G401 (cell line): ENCODE results near the gene CDH24. TPM values are rescaled to one million over a fixed set of nuclear protein-coding genes. Genes with fewer than 3 reads are reported as not detected.

Experiments used
- DNase-seq: peaks from one replicate; pipeline ENCODE4 v3.0.0-alpha.2; 2015; ENCODE audit warnings: low spot score
- in situ Hi-C: cut with HindIII; loops from 2 replicates; pipeline ENCODE4 v1.10.0; 2016; ENCODE audit warnings: low sequenced_read_pairs, mixed read lengths
- total RNA-seq: library from RNA; depleted of rRNA; stranded (reverse); fragments of >200 nt; shearing (Covaris generic); gene quantifications from 2 replicates; pipeline ENCODE4 v1.2.3, GENCODE V29; 2014

Gene CDH24
- total RNA-seq, 1 experiment from 2014 or later: 8.7 TPM

- DNase-seq: peak; percentile 23
- in situ Hi-C loops: loop anchor here (10.0 kb wide), 1 partner anchor 83 kb away; the partner anchor contains the start of gene AJUBA
Measured at GRCh38 chr14:23067847-23068788, 10.8 kb upstream of the CDH24 start.

- in situ Hi-C loops: loop anchor here (10.0 kb wide), 1 partner anchor 82 kb away; the partner anchor contains the start of gene AJUBA
- DNase-seq: no peak
Measured at GRCh38 chr14:23066855-23067744, 9.8 kb upstream of the CDH24 start.

- DNase-seq: no peak
- in situ Hi-C loops: loop anchor here (10.0 kb wide), 1 partner anchor 82 kb away; the partner anchor contains the start of gene AJUBA
Measured at GRCh38 chr14:23066368-23066767, 9.0 kb upstream of the CDH24 start.

- DNase-seq: no peak
- in situ Hi-C loops: loop anchor here (10.0 kb wide), 1 partner anchor 79 kb away; the partner anchor contains the start of gene AJUBA
Measured at GRCh38 chr14:23063601-23064000, 6.3 kb upstream of the CDH24 start.

- in situ Hi-C loops: loop anchor here (10.0 kb wide), 1 partner anchor 77 kb away; the partner anchor contains the start of gene AJUBA
- no peak for DNase-seq
Measured at GRCh38 chr14:23062002-23062401, 4.7 kb upstream of the CDH24 start.

- in situ Hi-C loops: loop anchor here (10.0 kb wide), 1 partner anchor 76 kb away; the partner anchor contains the start of gene AJUBA
- DNase-seq: no peak
Measured at GRCh38 chr14:23060536-23061260, 3.4 kb upstream of the CDH24 start.

- DNase-seq: no peak
- in situ Hi-C loops: no loop called here
Measured at GRCh38 chr14:23058654-23059504, 1.6 kb upstream of the CDH24 start.

GRCh38 chr14:23057757-23058653, 685 bp upstream of the CDH24 start:
- in situ Hi-C loops: no loop called here
- DNase-seq: peak; percentile 89

- DNase-seq: peak; percentile 67
- in situ Hi-C loops: no loop called here
Measured at GRCh38 chr14:23056145-23056955, 970 bp downstream of the CDH24 start.

- in situ Hi-C loops: no loop called here
- DNase-seq: no peak
Measured at GRCh38 chr14:23055621-23056144, 1.6 kb downstream of the CDH24 start.

GRCh38 chr14:23055147-23055550, 2.2 kb downstream of the CDH24 start:
- in situ Hi-C loops: no loop called here
- no peak for DNase-seq

- in situ Hi-C loops: no loop called here
- no peak for DNase-seq
Measured at GRCh38 chr14:23054000-23054811, 3.1 kb downstream of the CDH24 start.

GRCh38 chr14:23053426-23053825, 3.9 kb downstream of the CDH24 start:
- in situ Hi-C loops: no loop called here

GRCh38 chr14:23052671-23053070, 4.6 kb downstream of the CDH24 start:
- in situ Hi-C loops: no loop called here
- DNase-seq: no peak

More at GRCh38 chr14:23053426-23053825, 3.9 kb downstream of the CDH24 start:
- no peak for DNase-seq

GRCh38 chr14:23052182-23052623, 5.1 kb downstream of the CDH24 start:
- in situ Hi-C loops: no loop called here
- DNase-seq: no peak
